ENCODE measurements around the gene MPZL2.

The MPZL2 gene

GRCh38 chr11:118283756-118284350, 19.8 kb upstream of the MPZL2 start:
- no peak for DNase-seq (ENCODE audit: low read depth in 3 of 3, low spot score in 1 of 3)

- no peak for DNase-seq (ENCODE audit: low read depth in 3 of 3, low spot score in 1 of 3)
These were observed 19.0 kb upstream of the MPZL2 start for GRCh38 chr11:118283037-118283636.

- DNase-seq (ENCODE audit: low read depth in 3 of 3, low spot score in 1 of 3), result no peak
These were observed 18.5 kb upstream of the MPZL2 start for GRCh38 chr11:118282606-118283005.

GRCh38 chr11:118281284-118281683, 17.2 kb upstream of the MPZL2 start:
- DNase-seq (ENCODE audit: low read depth in 3 of 3, low spot score in 1 of 3), result no peak

GRCh38 chr11:118277312-118277711, 13.2 kb upstream of the MPZL2 start:
- DNase-seq (ENCODE audit: low read depth in 3 of 3, low spot score in 1 of 3), result no peak

- no peak for DNase-seq (ENCODE audit: low read depth in 3 of 3, low spot score in 1 of 3)
These were observed 12.3 kb upstream of the MPZL2 start for GRCh38 chr11:118276422-118276821.

- DNase-seq (ENCODE audit: low read depth in 3 of 3, low spot score in 1 of 3), result no peak
These were observed 11.1 kb upstream of the MPZL2 start for GRCh38 chr11:118275176-118275575.

- no peak for DNase-seq (ENCODE audit: low read depth in 3 of 3, low spot score in 1 of 3)
These were observed 10.1 kb upstream of the MPZL2 start for GRCh38 chr11:118274186-118274585.

- no peak for DNase-seq (ENCODE audit: low read depth in 3 of 3, low spot score in 1 of 3)
These were observed 7.9 kb upstream of the MPZL2 start for GRCh38 chr11:118272001-118272400.

- no peak for DNase-seq (ENCODE audit: low read depth in 3 of 3, low spot score in 1 of 3)
These were observed 3.4 kb upstream of the MPZL2 start for GRCh38 chr11:118267486-118267885.

GRCh38 chr11:118265954-118266353, 1.9 kb upstream of the MPZL2 start:
- no peak for DNase-seq (ENCODE audit: low read depth in 3 of 3, low spot score in 1 of 3)

GRCh38 chr11:118264569-118265465, 720 bp upstream of the MPZL2 start:
- no peak for DNase-seq (ENCODE audit: low read depth in 3 of 3, low spot score in 1 of 3)

- no peak for DNase-seq (ENCODE audit: low read depth in 3 of 3, low spot score in 1 of 3)
These were observed 985 bp downstream of the MPZL2 start for GRCh38 chr11:118263112-118263511.

- no peak for DNase-seq (ENCODE audit: low read depth in 3 of 3, low spot score in 1 of 3)
These were observed 3.7 kb downstream of the MPZL2 start for GRCh38 chr11:118260353-118260752.

GRCh38 chr11:118259138-118259537, 5.0 kb downstream of the MPZL2 start:
- no peak for DNase-seq (ENCODE audit: low read depth in 3 of 3, low spot score in 1 of 3)

- DNase-seq (ENCODE audit: low read depth in 3 of 3, low spot score in 1 of 3), result no peak
These were observed 5.7 kb downstream of the MPZL2 start for GRCh38 chr11:118258410-118258809.

GRCh38 chr11:118252688-118253087, 11.4 kb downstream of the MPZL2 start:
- DNase-seq (ENCODE audit: low read depth in 3 of 3, low spot score in 1 of 3), result no peak

- DNase-seq (ENCODE audit: low read depth in 3 of 3, low spot score in 1 of 3), result peak; percentile 57 to 71 (median 62)
These were observed 12.0 kb downstream of the MPZL2 start, which contains the start of gene MPZL3 for GRCh38 chr11:118251858-118252652. MPZL3 (minus strand) TSS chr11:118252365; CDS start chr11:118252294, 71 bp downstream.

GRCh38 chr11:118247041-118247440, 17.1 kb downstream of the MPZL2 start:
- DNase-seq (ENCODE audit: low read depth in 3 of 3, low spot score in 1 of 3), result no peak

GRCh38 chr11:118245936-118246562, 18.0 kb downstream of the MPZL2 start:
- no peak for DNase-seq (ENCODE audit: low read depth in 3 of 3, low spot score in 1 of 3)

Data from stimulated activated CD4-positive, alpha-beta T cell treated with anti-CD3 and anti-CD28 coated beads, TNF-alpha, amount 100 ng/mL, for 1 hour (primary cell).